HepG2 (cell line): ENCODE results near the gene CUEDC2. TPM values are rescaled to one million over a fixed set of nuclear protein-coding genes. Genes with fewer than 3 reads are reported as not detected.

ENCODE experiments used
- CBX5 ChIP-seq: sonication (generic); formaldehyde crosslinking; IDR thresholded peaks from 2 replicates; pipeline ENCODE4 v1.4.0; 2020; ENCODE audit warnings: missing genetic modification reagents, borderline replicate concordance
- GATAD1 ChIP-seq: IDR thresholded peaks from 2 replicates; pipeline ENCODE4 v1.6.1; 2016; ENCODE audit warnings: missing genetic modification reagents, missing compliant biosample characterization
- GMEB2 ChIP-seq: IDR thresholded peaks from 2 replicates; pipeline ENCODE4 v1.6.1; 2016; ENCODE audit warnings: missing biosample characterization, missing genetic modification reagents, low read depth
- HOXA3 ChIP-seq: sonication (generic); formaldehyde crosslinking; IDR thresholded peaks from 2 replicates; pipeline ENCODE4 v1.5.0; 2020; ENCODE audit warnings: missing genetic modification reagents
- IKZF4 ChIP-seq: sonication (generic); formaldehyde crosslinking; IDR thresholded peaks from 2 replicates; pipeline ENCODE4 v1.5.1; 2020; ENCODE audit warnings: borderline replicate concordance, mild to moderate bottlenecking, low read depth, missing genetic modification reagents; ENCODE audit errors: not compliant biosample characterization
- LBX2 ChIP-seq: sonication (generic); formaldehyde crosslinking; IDR thresholded peaks from 2 replicates; pipeline ENCODE4 v1.5.0; 2020; ENCODE audit warnings: missing genetic modification reagents, mild to moderate bottlenecking, borderline replicate concordance
- MEIS2 ChIP-seq: sonication (generic); formaldehyde crosslinking; IDR thresholded peaks from 2 replicates; pipeline ENCODE4 v1.9.0; 2021; ENCODE audit warnings: mild to moderate bottlenecking, missing genetic modification reagents
- NR1H2 ChIP-seq: sonication (generic); formaldehyde crosslinking; IDR thresholded peaks from 2 replicates; pipeline ENCODE4 v1.8.1; 2022; ENCODE audit warnings: low read depth, missing genetic modification reagents, borderline replicate concordance
- PATZ1 ChIP-seq: sonication (generic); formaldehyde crosslinking; IDR thresholded peaks from 2 replicates; pipeline ENCODE4 v1.4.0; 2020; ENCODE audit warnings: missing genetic modification reagents
- RERE ChIP-seq: IDR thresholded peaks from 2 replicates; pipeline ENCODE4 v1.6.1; 2016; ENCODE audit warnings: low read depth, missing genetic modification reagents, missing compliant biosample characterization
- SMAD1 ChIP-seq: sonication (generic); formaldehyde crosslinking; IDR thresholded peaks from 2 replicates; pipeline ENCODE4 v1.4.0; 2020; ENCODE audit warnings: missing genetic modification reagents, low read depth, mild to moderate bottlenecking, borderline replicate concordance
- SMARCC2 ChIP-seq: fragments of 450-650 bp; IDR thresholded peaks from 2 replicates; pipeline ENCODE4 v1.6.1; 2017; ENCODE audit warnings: antibody characterized with exemption, mild to moderate bottlenecking
- TBP ChIP-seq: sonication (generic); formaldehyde crosslinking; IDR thresholded peaks from 2 replicates; pipeline ENCODE4 v1.5.0; 2020; ENCODE audit warnings: missing genetic modification reagents
- ZBTB20 ChIP-seq: sonication (generic); formaldehyde crosslinking; IDR thresholded peaks from 2 replicates; pipeline ENCODE4 v1.8.1; 2023; ENCODE audit warnings: missing genetic modification reagents, low read depth, mild to moderate bottlenecking, borderline replicate concordance
- ZNF441 ChIP-seq: sonication (generic); formaldehyde crosslinking; IDR thresholded peaks from 2 replicates; pipeline ENCODE4 v1.7.0; 2021; ENCODE audit warnings: missing genetic modification reagents, borderline replicate concordance
- ZNF549 ChIP-seq: sonication (generic); formaldehyde crosslinking; IDR thresholded peaks from 2 replicates; pipeline ENCODE4 v1.5.0; 2020; ENCODE audit warnings: missing genetic modification reagents
- ZNF749 ChIP-seq: sonication (generic); formaldehyde crosslinking; IDR thresholded peaks from 2 replicates; pipeline ENCODE4 v1.8.0; 2022; ENCODE audit warnings: mild to moderate bottlenecking, missing genetic modification reagents, moderate library complexity, borderline replicate concordance
- ZSCAN9 ChIP-seq: IDR thresholded peaks from 2 replicates; pipeline ENCODE4 v1.6.1; 2016; ENCODE audit warnings: borderline replicate concordance
- polyA plus RNA-seq, 8 experiments: library from polyadenylated mRNA; depleted of rRNA in 3 of 8; stranded (reverse) in 7 of 8; unstranded in 1 of 8; fragments of >200 nt; fragmentation: Illumina TruSeq in 4 of 8; extraction: Trizol in 4 of 8; gene quantifications; 2 replicates each; pipeline versions ENCODE4 v1.2.1 to v1.2.3, GENCODE V29; 2011 to 2016; ENCODE audit warnings: low read depth in 4 of 8, missing spikeins in 1 of 8, mixed read lengths in 1 of 8; ENCODE audit not compliant: insufficient read depth in 1 of 8
- total RNA-seq, 5 experiments: library from RNA; depleted of rRNA; stranded (reverse); fragments of >200 nt; fragmentation: Illumina TruSeq; extraction: Trizol; gene quantifications; 2 replicates each; pipeline ENCODE4 v1.2.3, GENCODE V29; 2016; ENCODE audit warnings: low read depth in 1 of 5
- TF ChIP-seq, protein P1 (sequence below): sonication (generic); formaldehyde crosslinking; IDR thresholded peaks from 2 replicates; pipeline ENCODE4 v1.5.1; 2020; ENCODE audit warnings: missing genetic modification reagents, mild to moderate bottlenecking, borderline replicate concordance

Gene CUEDC2
- total and polyA plus RNA-seq, 2 of the 13 experiments (the other 11 are each of a cell fraction or from before 2014, with no cell fraction given) = 13.1 to 18.4 TPM

- TF ChIP-seq PATZ1 (CRISPR knock-in tag) (peak; percentile 78), IKZF4 (CRISPR knock-in tag) (peak; percentile 30), NR1H2 (CRISPR knock-in tag) (peak; percentile 44; the same call in 1 of the 2 replicates), LBX2 (CRISPR knock-in tag) (peak; percentile 89; the same call in 1 of the 2 replicates), MEIS2 (CRISPR knock-in tag) (peak; percentile 21; the same call in 1 of the 2 replicates), TBP (CRISPR knock-in tag) (no peak), GMEB2 (CRISPR knock-in tag) (0 out of 2 replicates have a peak, but pooled peaks have one; percentile 51), RERE (CRISPR knock-in tag) (no peak; the same call in 1 of the 2 replicates), ZNF749 (CRISPR knock-in tag) (peak; percentile 86; the same call in 1 of the 2 replicates), ZNF549 (CRISPR knock-in tag) (no peak), ZBTB20 (CRISPR knock-in tag) (peak; percentile 94), ZSCAN9 (peak; percentile 24; the same call in 1 of the 2 replicates), HOXA3 (CRISPR knock-in tag) (peak; percentile 94), ZNF441 (CRISPR knock-in tag) (peak; percentile 51; the same call in 1 of the 2 replicates), SMAD1 (CRISPR knock-in tag) (peak; percentile 85; the same call in 1 of the 2 replicates), SMARCC2 (no peak), CBX5 (CRISPR knock-in tag) (peak; percentile 91), GATAD1 (peak; percentile 85)
- TF ChIP-seq, protein P1, sequence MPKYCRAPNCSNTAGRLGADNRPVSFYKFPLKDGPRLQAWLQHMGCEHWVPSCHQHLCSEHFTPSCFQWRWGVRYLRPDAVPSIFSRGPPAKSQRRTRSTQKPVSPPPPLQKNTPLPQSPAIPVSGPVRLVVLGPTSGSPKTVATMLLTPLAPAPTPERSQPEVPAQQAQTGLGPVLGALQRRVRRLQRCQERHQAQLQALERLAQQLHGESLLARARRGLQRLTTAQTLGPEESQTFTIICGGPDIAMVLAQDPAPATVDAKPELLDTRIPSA (CRISPR knock-in tag) = 0 out of 2 replicates have a peak, but pooled peaks have one; percentile 57
Observed at GRCh38 chr10:102422545-102423129, 9.7 kb downstream of the CUEDC2 start (continued).
